Smooth muscle cell (in vitro differentiated cells): ENCODE results near the gene PIAS4. TPM values are rescaled to one million over a fixed set of nuclear protein-coding genes. Genes with fewer than 3 reads are reported as not detected.

Experiments
- DNase-seq: peaks from one replicate; lab custom pipeline; 2025; ENCODE audit not compliant: unreplicated experiment; lab: John Stamatoyannopoulos, UW
- H2AFZ ChIP-seq: fragments of 200-600 bp; sonication (generic); 2 replicates; pipeline ENCODE4 v1.6.0; 2016; ENCODE audit warnings: antibody characterized with exemption, low read depth, mild to moderate bottlenecking
- H3F3A ChIP-seq: fragments of 200-600 bp; sonication (generic); 2 replicates; pipeline ENCODE4 v1.6.0; 2017; ENCODE audit warnings: antibody characterized with exemption, low read depth
- H3K27ac ChIP-seq: fragments of 200-600 bp; sonication (generic); 2 replicates; pipeline ENCODE4 v1.5.1; 2016; ENCODE audit warnings: low read depth, mild to moderate bottlenecking
- H3K27me3 ChIP-seq: fragments of 200-600 bp; sonication (generic); 2 replicates; pipeline ENCODE4 v1.6.1; 2016; ENCODE audit warnings: low read depth, mild to moderate bottlenecking
- H3K36me3 ChIP-seq: fragments of 200-600 bp; sonication (generic); 2 replicates; pipeline ENCODE4 v1.5.1; 2016; ENCODE audit warnings: low read depth
- H3K4me1 ChIP-seq: fragments of 200-600 bp; sonication (generic); 2 replicates; pipeline ENCODE4 v1.5.1; 2016; ENCODE audit warnings: low read depth
- H3K4me2 ChIP-seq: fragments of 200-600 bp; sonication (generic); 2 replicates; pipeline ENCODE4 v1.6.0; 2016; ENCODE audit warnings: mild to moderate bottlenecking
- H3K4me3 ChIP-seq: fragments of 200-600 bp; sonication (generic); 2 replicates; pipeline ENCODE4 v1.5.1; 2016; ENCODE audit warnings: mild to moderate bottlenecking
- H3K79me2 ChIP-seq: fragments of 200-600 bp; sonication (generic); 2 replicates; pipeline ENCODE4 v1.6.0; 2016; ENCODE audit warnings: low read depth, mild to moderate bottlenecking
- H3K9ac ChIP-seq: fragments of 200-600 bp; sonication (generic); 2 replicates; pipeline ENCODE4 v1.6.0; 2016; ENCODE audit warnings: low read depth
- H3K9me3 ChIP-seq: fragments of 200-600 bp; sonication (generic); replicated peaks from 2 replicates; pipeline ENCODE4 v1.5.1; 2016; ENCODE audit warnings: low read depth
- H4K20me1 ChIP-seq: fragments of 200-600 bp; sonication (generic); 2 replicates; pipeline ENCODE4 v1.6.0; 2016; ENCODE audit warnings: low read depth
- CTCF ChIP-seq: fragments of 200-600 bp; sonication (generic); IDR thresholded peaks from 2 replicates; pipeline ENCODE4 v1.5.1; 2017; ENCODE audit warnings: borderline replicate concordance, mild to moderate bottlenecking, antibody characterized with exemption; ENCODE audit not compliant: insufficient read depth, poor library complexity, severe bottlenecking
- WGBS: methylation state at CpG from one replicate; pipeline ENCODE4 v1.1.7; 2016; ENCODE audit warnings: low lambda C conversion rate; 5-methylcytosine and 5-hydroxymethylcytosine counted together
- polyA plus RNA-seq: library from polyadenylated mRNA; unstranded; fragments of >200 nt; fragmentation: Nextera tagmentation; extraction: Ambion mirVana; gene quantifications from 2 replicates; pipeline ENCODE4 v1.2.1, GENCODE V29; 2016
- total RNA-seq: library from RNA; depleted of rRNA; stranded (reverse); fragments of >200 nt; gene quantifications from 2 replicates; pipeline ENCODE4 v1.2.3, GENCODE V29; 2014

PIAS4 gene
- total and polyA plus RNA-seq, 2 experiments from 2014 or later: 8.1 to 17.3 TPM

- WGBS: 5% methylated on average over 15 of the region's 57 CpGs
- Histone ChIP-seq H3K4me2 (peak overlapping the region; percentile 90), H3K4me3 (peak overlapping the region; percentile 92), H3K27ac (peak overlapping the region; percentile 84), H4K20me1 (peaks cover 53% of the 10 kb centered on the region), H3K79me2 (peaks cover 55% of the 10 kb centered on the region), H3K9ac (peak overlapping the region; percentile 93), H3K27me3 (no peaks in the 10 kb centered on the region), H2AFZ (no peak overlapping the region), H3K4me1 (peaks cover 16% of the 10 kb centered on the region), H3F3A (no peaks in the 10 kb centered on the region), H3K9me3 (no peaks in the 10 kb centered on the region), H3K36me3 (no peaks in the 10 kb centered on the region)
- no peak for TF ChIP-seq CTCF
- no peak for DNase-seq
These were observed 57.1 kb downstream of the PIAS4 start for GRCh38 chr19:4064496-4065260.

DNA sequence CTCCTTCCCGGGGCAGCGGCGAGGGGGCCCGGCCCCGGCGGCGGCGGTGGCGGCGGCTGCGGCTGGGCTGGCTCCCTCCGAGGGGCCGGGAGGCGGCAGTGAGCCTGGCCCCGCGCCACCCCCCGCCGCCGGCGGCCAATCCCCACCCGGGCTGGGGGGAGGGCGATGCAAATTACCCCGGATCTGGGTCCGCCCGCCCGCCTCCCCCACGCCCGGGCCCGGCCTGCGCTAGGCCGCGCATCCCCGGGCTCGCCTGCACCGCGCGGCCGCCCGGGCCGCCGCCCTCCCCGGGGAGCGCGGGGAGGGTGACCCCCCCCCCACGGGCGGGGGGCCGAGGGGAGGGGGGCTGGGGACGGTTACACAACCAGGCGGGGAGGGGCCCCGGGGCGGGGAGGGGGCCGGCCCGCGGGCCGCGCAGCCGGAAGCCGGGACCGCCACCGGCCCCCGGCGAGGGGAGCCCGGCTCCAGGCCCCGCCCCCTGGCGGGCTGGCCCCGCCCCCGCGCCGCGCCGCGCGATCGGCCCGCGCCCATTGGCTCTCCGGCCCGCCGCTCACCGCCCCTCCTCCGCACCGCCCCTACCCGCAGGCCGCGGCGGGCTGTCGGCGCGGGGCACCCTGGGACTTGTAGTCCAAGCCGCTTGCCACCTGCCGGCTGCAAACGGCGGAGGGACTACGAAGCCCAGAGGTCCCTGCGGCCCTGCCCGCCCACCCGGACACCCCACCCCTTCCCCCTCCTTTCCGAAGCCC, 58.1 kb downstream of the PIAS4 start:
- peak overlapping the region; percentile 98 for H3K4me2 ChIP-seq
- no peaks in the 10 kb centered on the region for H3K36me3 ChIP-seq
- peaks cover 16% of the 10 kb centered on the region for H3K4me1 ChIP-seq
- H3K4me3 ChIP-seq: peak overlapping the region; percentile 98
- DNase-seq: peak; percentile 82
- no peaks in the 10 kb centered on the region for H3K27me3 ChIP-seq
- WGBS: no CpG with 5 or more reads among the region's 98 CpGs
- no peaks in the 10 kb centered on the region for H3F3A ChIP-seq
- peaks cover 44% of the 10 kb centered on the region for H4K20me1 ChIP-seq
- H3K9me3 ChIP-seq: no peaks in the 10 kb centered on the region
- H3K79me2 ChIP-seq: peaks cover 45% of the 10 kb centered on the region
- no peak overlapping the region for H3K27ac ChIP-seq
- H3K9ac ChIP-seq: no peak overlapping the region
- TF ChIP-seq CTCF: no peak
- H2AFZ ChIP-seq: no peak overlapping the region

- Histone ChIP-seq H3K9ac (peak overlapping the region; percentile 81), H3K79me2 (peaks cover 39% of the 10 kb centered on the region), H2AFZ (no peak overlapping the region), H3K4me3 (peak overlapping the region; percentile 98), H3K36me3 (no peaks in the 10 kb centered on the region), H3K27me3 (no peaks in the 10 kb centered on the region), H3K4me1 (peaks cover 16% of the 10 kb centered on the region), H3K27ac (peak overlapping the region; percentile 47), H4K20me1 (peaks cover 38% of the 10 kb centered on the region), H3K4me2 (peak overlapping the region; percentile 98), H3F3A (no peaks in the 10 kb centered on the region), H3K9me3 (no peaks in the 10 kb centered on the region)
- 0% methylated on average over 1 of the region's 31 CpGs for WGBS
- no peak for DNase-seq
- TF ChIP-seq CTCF: no peak
These were observed 58.7 kb downstream of the PIAS4 start for GRCh38 chr19:4066176-4066606.
